Thoracic aorta (tissue), 2 donors: ENCODE measurements around the gene RHEBL1. TPM values are rescaled to one million over a fixed set of nuclear protein-coding genes. Genes with fewer than 3 reads are reported as not detected.
A peak's percentile ranks its signal among the peaks of the same experiment; 100 is the strongest.

Source experiments
- ATAC-seq: fragments of 150-250 bp; one replicate; pipeline ENCODE4 v1.8.0; 2017; ENCODE audit warnings: low read depth; ENCODE audit not compliant: insufficient number of reproducible peaks, low FRiP score
- DNase-seq: peaks from one replicate; pipeline ENCODE4 v3.0.0-alpha.2; 2020; ENCODE audit warnings: low spot score
- H3K27ac ChIP-seq, 2 donors: fragments of 200-600 bp; sonication (generic); 1 replicate in 1 of 2; 2 replicates in 1 of 2; pipeline ENCODE4 v1.5.1; 2016; ENCODE audit warnings: mild to moderate bottlenecking in 2 of 2, moderate library complexity in 2 of 2
- H3K27me3 ChIP-seq: fragments of 200-600 bp; sonication (generic); replicated peaks from 2 replicates; pipeline ENCODE4 v1.6.0; 2016; ENCODE audit warnings: mild to moderate bottlenecking; ENCODE audit not compliant: insufficient read depth
- H3K36me3 ChIP-seq: fragments of 200-600 bp; sonication (generic); one replicate; pipeline ENCODE4 v1.5.1; 2016
- H3K4me1 ChIP-seq, 2 donors: fragments of 200-600 bp; sonication (generic); 1 replicate in 1 of 2; 2 replicates in 1 of 2; pipeline versions ENCODE4 v1.5.1 to v1.6.0; 2016; ENCODE audit warnings: low read depth in 2 of 2, mild to moderate bottlenecking in 1 of 2; ENCODE audit not compliant: control insufficient read depth in 1 of 2
- H3K4me3 ChIP-seq: fragments of 200-600 bp; sonication (generic); 2 replicates; pipeline ENCODE4 v1.5.1; 2016; ENCODE audit warnings: mild to moderate bottlenecking
- H3K9me3 ChIP-seq: fragments of 200-600 bp; sonication (generic); 2 replicates; pipeline ENCODE4 v1.5.1; 2016
- total RNA-seq, 2 donors: library from RNA; depleted of rRNA; stranded (reverse); fragments of >200 nt; gene quantifications; one replicate each; pipeline versions ENCODE4 v1.1.0 to v1.2.3, GENCODE V29; 2016
- TF ChIP-seq, protein P1 (sequence below): fragments of 200-600 bp; sonication (generic); IDR thresholded peaks from one replicate; pipeline ENCODE4 v1.5.1; 2019; ENCODE audit warnings: antibody characterized with exemption

RHEBL1 gene
- total RNA-seq, 2 donors from 2014 or later: 1.3 TPM; not detected in 1

DNA sequence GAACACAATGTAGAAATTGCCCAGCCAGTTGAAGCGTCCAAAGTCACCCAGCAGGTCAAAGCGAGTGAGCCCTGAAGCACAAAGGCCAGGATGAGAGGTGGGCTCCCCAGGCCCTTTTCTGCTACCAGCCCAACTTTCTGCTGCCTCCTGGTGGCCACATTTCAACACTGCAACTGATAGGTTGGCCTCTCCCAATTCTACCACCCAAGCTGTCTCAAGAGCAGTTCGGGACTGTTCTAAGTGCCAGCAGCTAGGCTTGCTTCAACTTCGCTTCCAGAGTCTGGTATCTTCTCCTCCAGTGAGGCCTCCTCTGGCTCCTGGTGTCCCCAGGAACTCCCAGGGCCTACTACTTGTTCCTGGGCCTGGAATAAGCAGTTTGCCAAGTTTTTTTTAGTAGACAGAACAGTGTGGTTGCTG is 28.3 kb upstream of the RHEBL1 start:
- ATAC-seq (no peak), DNase-seq (no peak)
- Histone ChIP-seq H3K4me1 (peaks cover 13 to 17% of the 10 kb centered on the region in 2 donors), H3K4me3 (no peak overlapping the region), H3K27me3 (peaks cover 3% of the 10 kb centered on the region), H3K27ac (no peak overlapping the region), H3K36me3 (peaks cover 58% of the 10 kb centered on the region), H3K9me3 (no peaks in the 10 kb centered on the region)
- TF ChIP-seq, protein P1, sequence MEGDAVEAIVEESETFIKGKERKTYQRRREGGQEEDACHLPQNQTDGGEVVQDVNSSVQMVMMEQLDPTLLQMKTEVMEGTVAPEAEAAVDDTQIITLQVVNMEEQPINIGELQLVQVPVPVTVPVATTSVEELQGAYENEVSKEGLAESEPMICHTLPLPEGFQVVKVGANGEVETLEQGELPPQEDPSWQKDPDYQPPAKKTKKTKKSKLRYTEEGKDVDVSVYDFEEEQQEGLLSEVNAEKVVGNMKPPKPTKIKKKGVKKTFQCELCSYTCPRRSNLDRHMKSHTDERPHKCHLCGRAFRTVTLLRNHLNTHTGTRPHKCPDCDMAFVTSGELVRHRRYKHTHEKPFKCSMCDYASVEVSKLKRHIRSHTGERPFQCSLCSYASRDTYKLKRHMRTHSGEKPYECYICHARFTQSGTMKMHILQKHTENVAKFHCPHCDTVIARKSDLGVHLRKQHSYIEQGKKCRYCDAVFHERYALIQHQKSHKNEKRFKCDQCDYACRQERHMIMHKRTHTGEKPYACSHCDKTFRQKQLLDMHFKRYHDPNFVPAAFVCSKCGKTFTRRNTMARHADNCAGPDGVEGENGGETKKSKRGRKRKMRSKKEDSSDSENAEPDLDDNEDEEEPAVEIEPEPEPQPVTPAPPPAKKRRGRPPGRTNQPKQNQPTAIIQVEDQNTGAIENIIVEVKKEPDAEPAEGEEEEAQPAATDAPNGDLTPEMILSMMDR: peak; percentile 76

DNA sequence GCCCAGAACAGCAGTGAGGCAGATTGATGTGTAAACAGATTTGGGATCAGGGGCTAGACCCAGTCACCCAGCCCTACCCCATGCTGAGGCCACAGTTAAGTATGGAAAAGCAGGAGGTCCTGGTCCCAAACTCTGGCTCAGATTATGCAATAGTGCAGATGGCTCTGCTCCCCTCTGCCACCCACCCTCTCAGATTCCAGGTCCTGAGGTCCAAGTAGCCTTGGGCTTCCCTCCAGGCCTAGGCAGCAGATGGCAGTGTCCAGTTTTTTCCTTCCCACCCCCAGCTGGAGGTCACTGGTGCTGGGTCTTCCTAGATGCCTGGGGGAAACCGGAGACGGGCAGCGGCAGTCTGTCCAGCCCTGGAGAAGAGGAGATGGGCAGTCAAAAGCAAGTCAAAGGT is 27.6 kb upstream of the RHEBL1 start:
- Histone ChIP-seq H3K27me3 (peaks cover 4% of the 10 kb centered on the region), H3K27ac (no peak overlapping the region), H3K36me3 (peaks cover 51% of the 10 kb centered on the region), H3K4me3 (no peak overlapping the region), H3K9me3 (no peaks in the 10 kb centered on the region), H3K4me1 (peaks cover 14 to 24% of the 10 kb centered on the region in 2 donors)
- no peak for DNase-seq
- ATAC-seq: no peak
- TF ChIP-seq, protein P1: no peak

DNA sequence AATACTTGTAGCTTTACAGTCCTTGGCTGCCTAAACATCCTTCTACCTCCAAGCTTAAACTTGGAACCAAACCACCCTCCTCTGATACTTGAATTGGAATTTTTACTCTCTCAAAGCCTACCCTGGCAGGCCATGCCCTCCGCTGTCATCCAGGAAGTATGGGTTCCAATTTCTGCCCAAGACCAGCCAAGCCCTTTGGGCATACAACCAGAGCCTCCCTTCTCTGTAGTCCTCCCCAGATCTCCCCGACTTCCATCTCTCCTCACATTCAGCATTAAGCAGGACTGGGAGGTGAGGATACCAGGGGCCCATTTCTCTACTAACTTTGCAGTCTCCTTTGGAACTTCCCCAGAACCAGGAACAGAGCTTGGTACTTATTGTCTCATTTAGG is 25.2 kb upstream of the RHEBL1 start:
- TF ChIP-seq, protein P1: no peak
- Histone ChIP-seq H3K4me1 (peaks cover 28 to 46% of the 10 kb centered on the region in 2 donors), H3K36me3 (peaks cover 27% of the 10 kb centered on the region), H3K27ac (no peak overlapping the region), H3K4me3 (no peak overlapping the region), H3K9me3 (no peaks in the 10 kb centered on the region), H3K27me3 (peaks cover 8% of the 10 kb centered on the region)
- DNase-seq (no peak), ATAC-seq (no peak)

DNA sequence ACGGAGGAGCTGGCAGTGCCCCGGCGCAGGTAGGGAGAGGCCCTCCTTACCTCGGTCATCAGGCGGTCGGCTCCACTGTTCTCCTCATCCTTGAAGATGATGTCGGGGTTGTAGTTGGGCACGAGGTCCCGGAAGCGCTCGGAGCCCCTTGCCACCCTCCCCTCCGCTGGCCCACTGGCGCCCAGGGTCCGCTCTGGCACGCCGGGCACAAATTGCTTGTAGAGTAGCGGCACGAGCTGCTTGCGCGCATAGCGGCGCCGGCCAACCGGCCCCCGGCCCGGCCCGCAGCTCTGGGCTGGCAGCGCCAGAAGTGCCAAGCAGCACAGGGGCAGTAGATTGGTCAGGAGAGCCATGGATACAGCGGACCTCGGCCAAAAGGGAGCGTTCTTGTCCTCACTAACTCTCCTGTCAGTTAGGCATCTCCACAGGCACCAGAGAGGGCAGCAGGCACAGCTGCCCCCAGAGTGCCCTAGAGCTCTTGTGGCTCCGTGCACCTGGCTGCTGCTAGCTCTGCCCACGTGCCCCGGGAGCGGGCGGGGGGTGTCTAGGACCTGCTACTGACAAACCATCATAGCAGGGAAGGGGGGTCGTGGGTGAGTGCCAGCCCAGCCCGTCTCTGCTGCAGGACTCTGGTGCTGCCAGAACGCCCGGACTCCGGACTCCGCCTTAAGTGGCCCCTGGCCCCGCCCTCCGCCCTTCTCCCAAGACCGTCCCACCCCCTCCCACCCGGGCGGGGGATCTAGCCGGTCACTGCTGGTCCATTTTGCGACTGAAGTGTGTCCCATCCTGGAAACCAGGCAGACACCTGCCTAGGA is 24.6 kb upstream of the RHEBL1 start, which contains the start of gene DHH:
Gene DHH (minus strand): TSS at position 642 of the 815 bp plus-strand sequence. CDS start 289 bp downstream, at position 353.
- ATAC-seq (no peak), DNase-seq (no peak)
- H3K27ac ChIP-seq: no peak within 1 kb of the TSS
- H3K9me3 ChIP-seq: no peaks in the 10 kb centered on the region
- TF ChIP-seq, protein P1: no peak
- peaks cover 32 to 50% of the 10 kb centered on the region in 2 donors for H3K4me1 ChIP-seq
- peaks cover 21% of the 10 kb centered on the region for H3K36me3 ChIP-seq
- peak within 1 kb of the TSS; percentile 53 for H3K4me3 ChIP-seq
- H3K27me3 ChIP-seq: peaks cover 8% of the 10 kb centered on the region

DNA sequence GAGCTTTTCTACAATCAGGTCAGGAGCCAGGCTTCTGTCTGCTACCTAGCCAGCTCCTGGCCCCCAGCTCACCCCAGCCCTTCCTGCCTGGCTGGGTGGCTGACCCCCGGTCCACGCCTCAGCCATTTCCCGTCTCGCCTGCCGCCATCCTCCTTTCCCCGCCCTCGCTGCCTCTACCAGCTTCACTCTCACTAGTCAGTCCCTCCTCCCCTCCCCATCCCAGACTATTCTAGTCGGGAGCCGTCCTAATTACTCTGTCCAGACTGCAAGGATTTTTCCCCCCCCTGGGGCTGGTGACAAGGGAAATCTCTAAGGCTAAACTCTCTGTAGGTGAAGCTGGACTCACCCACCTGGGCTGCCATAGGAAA is 24.0 kb upstream of the RHEBL1 start:
- DNase-seq (no peak), ATAC-seq (no peak)
- H3K4me1 ChIP-seq: peaks cover 32 to 51% of the 10 kb centered on the region in 2 donors
- no peaks in the 10 kb centered on the region for H3K9me3 ChIP-seq
- H3K27ac ChIP-seq: no peak overlapping the region
- H3K4me3 ChIP-seq: peak overlapping the region; percentile 53
- TF ChIP-seq, protein P1: no peak
- H3K36me3 ChIP-seq: peaks cover 16% of the 10 kb centered on the region
- H3K27me3 ChIP-seq: peaks cover 8% of the 10 kb centered on the region
